Mesodermal cell (in vitro differentiated cells): Measurements from ENCODE around the gene PTBP3.

Experiments
- H3K27ac ChIP-seq: 2 replicates; pipeline ENCODE4 v1.7.0; 2013; ENCODE audit warnings: mild to moderate bottlenecking, low read depth, low read length, moderate library complexity; ENCODE audit not compliant: severe bottlenecking
- H3K36me3 ChIP-seq: 2 replicates; pipeline ENCODE4 v1.7.1; 2013; ENCODE audit warnings: mild to moderate bottlenecking, low read length, moderate library complexity; ENCODE audit not compliant: control insufficient read depth, insufficient read depth
- H3K4me1 ChIP-seq: one replicate; pipeline ENCODE4 v1.7.1; 2013; ENCODE audit warnings: mild to moderate bottlenecking, low read length; ENCODE audit not compliant: insufficient read depth, control insufficient read depth, poor library complexity, severe bottlenecking
- H3K4me3 ChIP-seq: 2 replicates; pipeline ENCODE4 v1.7.0; 2013; ENCODE audit warnings: low read length, control low read depth, mild to moderate bottlenecking; ENCODE audit not compliant: insufficient read depth, poor library complexity, severe bottlenecking; ENCODE audit errors: extremely low read depth
- H3K9me3 ChIP-seq: 2 replicates; pipeline ENCODE4 v1.7.1; 2013; ENCODE audit warnings: mild to moderate bottlenecking, low read length, moderate library complexity; ENCODE audit not compliant: control insufficient read depth
- WGBS, 2 experiments: methylation state at CpG; one replicate each; pipeline ENCODE4 v1.1.5; 2013; ENCODE audit warnings: missing lambda C conversion rate in 2 of 2; ENCODE audit not compliant: insufficient coverage in 2 of 2; 5-methylcytosine and 5-hydroxymethylcytosine counted together

The PTBP3 gene

GRCh38 chr9:112245126-112245525, 88.3 kb downstream of the PTBP3 start:
- no peak overlapping the region for H3K27ac ChIP-seq
- 93 to 94% methylated on average over 2 to 3 of the region's 5 CpGs for WGBS, 2 experiments
- no peaks in the 10 kb centered on the region for H3K9me3 ChIP-seq
- H3K36me3 ChIP-seq = peaks cover 28% of the 10 kb centered on the region
- no peak overlapping the region for H3K4me3 ChIP-seq
- no peaks in the 10 kb centered on the region for H3K4me1 ChIP-seq

- WGBS, 2 experiments = 100% methylated on average over 3 of the region's 6 CpGs
- H3K9me3 ChIP-seq = no peaks in the 10 kb centered on the region
- no peak overlapping the region for H3K4me3 ChIP-seq
- peaks cover 31% of the 10 kb centered on the region for H3K36me3 ChIP-seq
- no peaks in the 10 kb centered on the region for H3K4me1 ChIP-seq
- H3K27ac ChIP-seq = no peak overlapping the region
Observed at GRCh38 chr9:112242147-112242804, 91.1 kb downstream of the PTBP3 start.

- no peaks in the 10 kb centered on the region for H3K9me3 ChIP-seq
- peaks cover 29% of the 10 kb centered on the region for H3K36me3 ChIP-seq
- no peaks in the 10 kb centered on the region for H3K4me1 ChIP-seq
- H3K27ac ChIP-seq = no peak overlapping the region
- 90% methylated on average over 2 of the region's 2 CpGs; no CpG with 5 or more reads in 1 of the 2 experiments for WGBS, 2 experiments
- H3K4me3 ChIP-seq = no peak overlapping the region
Observed at GRCh38 chr9:112241491-112241890, 91.9 kb downstream of the PTBP3 start.

GRCh38 chr9:112239708-112240107, 93.7 kb downstream of the PTBP3 start:
- 89 to 100% methylated on average over 2 of the region's 2 CpGs for WGBS, 2 experiments
- H3K36me3 ChIP-seq = peaks cover 15% of the 10 kb centered on the region
- no peaks in the 10 kb centered on the region for H3K9me3 ChIP-seq
- no peak overlapping the region for H3K4me3 ChIP-seq
- H3K27ac ChIP-seq = no peak overlapping the region
- no peaks in the 10 kb centered on the region for H3K4me1 ChIP-seq

GRCh38 chr9:112239284-112239683, 94.1 kb downstream of the PTBP3 start:
- no peak overlapping the region for H3K27ac ChIP-seq
- no peaks in the 10 kb centered on the region for H3K4me1 ChIP-seq
- WGBS, 2 experiments = 92 to 100% methylated on average over 1 to 2 of the region's 3 CpGs
- peaks cover 15% of the 10 kb centered on the region for H3K36me3 ChIP-seq
- H3K9me3 ChIP-seq = no peaks in the 10 kb centered on the region
- no peak overlapping the region for H3K4me3 ChIP-seq

- H3K4me3 ChIP-seq = no peak overlapping the region
- peaks cover 27% of the 10 kb centered on the region for H3K36me3 ChIP-seq
- H3K9me3 ChIP-seq = no peaks in the 10 kb centered on the region
- no peak overlapping the region for H3K27ac ChIP-seq
- no CpG with 5 or more reads among the region's 4 CpGs for WGBS, 2 experiments
- H3K4me1 ChIP-seq = no peaks in the 10 kb centered on the region
Observed at GRCh38 chr9:112234779-112235178, 98.6 kb downstream of the PTBP3 start.

GRCh38 chr9:112233769-112234168, 99.7 kb downstream of the PTBP3 start:
- H3K27ac ChIP-seq = no peak overlapping the region
- no peaks in the 10 kb centered on the region for H3K9me3 ChIP-seq
- 100% methylated on average over 1 of the region's 1 CpG for WGBS, 2 experiments
- no peaks in the 10 kb centered on the region for H3K4me1 ChIP-seq
- peaks cover 29% of the 10 kb centered on the region for H3K36me3 ChIP-seq
- H3K4me3 ChIP-seq = no peak overlapping the region

GRCh38 chr9:112232233-112232632, 101.2 kb downstream of the PTBP3 start:
- H3K4me1 ChIP-seq = no peaks in the 10 kb centered on the region
- WGBS, 2 experiments = 86 to 92% methylated on average over 1 of the region's 1 CpG
- no peak overlapping the region for H3K4me3 ChIP-seq
- no peaks in the 10 kb centered on the region for H3K9me3 ChIP-seq
- no peak overlapping the region for H3K27ac ChIP-seq
- peaks cover 38% of the 10 kb centered on the region for H3K36me3 ChIP-seq

- Histone ChIP-seq H3K4me3 (no peak overlapping the region), H3K36me3 (peaks cover 69% of the 10 kb centered on the region), H3K9me3 (no peaks in the 10 kb centered on the region), H3K4me1 (no peaks in the 10 kb centered on the region), H3K27ac (no peak overlapping the region)
- WGBS, 2 experiments = 95 to 100% methylated on average over 2 to 3 of the region's 3 CpGs
Observed at GRCh38 chr9:112226091-112226490, 107.3 kb downstream of the PTBP3 start.

- WGBS, 2 experiments = 93 to 100% methylated on average over 3 of the region's 4 CpGs
- Histone ChIP-seq H3K9me3 (no peaks in the 10 kb centered on the region), H3K4me3 (no peak overlapping the region), H3K36me3 (peaks cover 64% of the 10 kb centered on the region), H3K4me1 (no peaks in the 10 kb centered on the region), H3K27ac (no peak overlapping the region)
Observed at GRCh38 chr9:112224401-112225289, 108.8 kb downstream of the PTBP3 start.

GRCh38 chr9:112218908-112219307, 114.5 kb downstream of the PTBP3 start:
- Histone ChIP-seq H3K4me3 (no peak overlapping the region), H3K27ac (no peak overlapping the region), H3K36me3 (peaks cover 36% of the 10 kb centered on the region), H3K9me3 (no peaks in the 10 kb centered on the region), H3K4me1 (no peaks in the 10 kb centered on the region)
- 87 to 93% methylated on average over 2 to 3 of the region's 3 CpGs for WGBS, 2 experiments
